MM.1S (cell line): ENCODE results near the gene C1orf21.

Experiments
- DNase-seq: peaks from one replicate; pipeline ENCODE4 v3.0.0-alpha.2; 2015
- H2AFZ ChIP-seq: fragments of 300-600 bp; sonication (generic); 2 replicates; pipeline ENCODE4 v1.6.0; 2016; ENCODE audit warnings: antibody characterized with exemption, low read length
- H3F3A ChIP-seq: fragments of 300-600 bp; sonication (generic); 2 replicates; pipeline ENCODE4 v1.6.1; 2016; ENCODE audit warnings: mild to moderate bottlenecking, antibody characterized with exemption, low read length, moderate library complexity, mixed read lengths; ENCODE audit not compliant: insufficient read depth
- H3K27ac ChIP-seq: fragments of 300-600 bp; sonication (generic); 2 replicates; pipeline ENCODE4 v1.5.1; 2016; ENCODE audit warnings: mild to moderate bottlenecking, low read length
- H3K27me3 ChIP-seq: fragments of 300-600 bp; sonication (generic); replicated peaks from 2 replicates; pipeline ENCODE4 v1.6.0; 2016; ENCODE audit warnings: low read length; ENCODE audit not compliant: insufficient read depth
- H3K36me3 ChIP-seq: fragments of 300-600 bp; sonication (generic); replicated peaks from 2 replicates; pipeline ENCODE4 v1.6.1; 2016; ENCODE audit warnings: mild to moderate bottlenecking, low read length, mixed read lengths; ENCODE audit not compliant: insufficient read depth
- H3K4me1 ChIP-seq: fragments of 300-600 bp; sonication (generic); 2 replicates; pipeline ENCODE4 v1.6.1; 2016; ENCODE audit warnings: low read length, mixed read lengths
- H3K4me2 ChIP-seq: fragments of 300-600 bp; sonication (generic); 2 replicates; pipeline ENCODE4 v1.6.0; 2016; ENCODE audit warnings: low read depth, low read length
- H3K4me3 ChIP-seq: fragments of 300-600 bp; sonication (generic); 2 replicates; pipeline ENCODE4 v1.5.1; 2016; ENCODE audit warnings: low read length, mixed read lengths
- H3K79me2 ChIP-seq: fragments of 300-600 bp; sonication (generic); 2 replicates; pipeline ENCODE4 v1.6.1; 2016; ENCODE audit warnings: mixed run types, low read length, mixed read lengths
- H3K9ac ChIP-seq: fragments of 300-600 bp; sonication (generic); 2 replicates; pipeline ENCODE4 v1.6.1; 2016; ENCODE audit warnings: low read length, mixed read lengths
- H3K9me2 ChIP-seq: fragments of 300-600 bp; sonication (generic); replicated peaks from 2 replicates; pipeline ENCODE4 v1.6.1; 2016; ENCODE audit warnings: mild to moderate bottlenecking, low read length, mixed read lengths; ENCODE audit not compliant: insufficient read depth
- H3K9me3 ChIP-seq: fragments of 300-600 bp; sonication (generic); replicated peaks from 2 replicates; pipeline ENCODE4 v1.6.1; 2016; ENCODE audit warnings: mild to moderate bottlenecking, low read length, mixed read lengths; ENCODE audit not compliant: insufficient read depth
- H4K20me1 ChIP-seq: fragments of 300-600 bp; sonication (generic); 2 replicates; pipeline ENCODE4 v1.6.1; 2016; ENCODE audit warnings: mild to moderate bottlenecking, low read length, moderate library complexity, mixed read lengths; ENCODE audit not compliant: insufficient read depth
- EZH2 ChIP-seq: fragments of 300-600 bp; sonication (generic); optimal IDR thresholded peaks from 2 replicates; pipeline ENCODE3; 2017; ENCODE audit warnings: low read depth, mild to moderate bottlenecking, antibody characterized with exemption, low read length, mixed read lengths
- EZH2phosphoT487 ChIP-seq: fragments of 300-600 bp; sonication (generic); IDR thresholded peaks from 2 replicates; pipeline ENCODE4 v1.6.1; 2018; ENCODE audit warnings: antibody characterized with exemption, low read length
- TF ChIP-seq, protein P1 (sequence below): fragments of 300-600 bp; sonication (generic); IDR thresholded peaks from 2 replicates; pipeline ENCODE4 v1.5.1; 2016; ENCODE audit warnings: antibody characterized with exemption, low read length, mixed read lengths

Gene C1orf21

GRCh38 chr1:184639205-184639604, 252.4 kb downstream of the C1orf21 start:
- Histone ChIP-seq H3K4me3 (no peak overlapping the region), H3K4me2 (no peak overlapping the region), H3K9me2 (no peaks in the 10 kb centered on the region), H3K79me2 (no peaks in the 10 kb centered on the region), H3K9me3 (no peaks in the 10 kb centered on the region), H3F3A (no peaks in the 10 kb centered on the region), H3K9ac (no peak overlapping the region), H2AFZ (no peak overlapping the region), H3K4me1 (no peaks in the 10 kb centered on the region), H3K36me3 (no peaks in the 10 kb centered on the region), H3K27ac (no peak overlapping the region), H4K20me1 (no peaks in the 10 kb centered on the region), H3K27me3 (no peaks in the 10 kb centered on the region)
- no peak for DNase-seq
- no peak for TF ChIP-seq EZH2phosphoT487
- TF ChIP-seq, protein P1, sequence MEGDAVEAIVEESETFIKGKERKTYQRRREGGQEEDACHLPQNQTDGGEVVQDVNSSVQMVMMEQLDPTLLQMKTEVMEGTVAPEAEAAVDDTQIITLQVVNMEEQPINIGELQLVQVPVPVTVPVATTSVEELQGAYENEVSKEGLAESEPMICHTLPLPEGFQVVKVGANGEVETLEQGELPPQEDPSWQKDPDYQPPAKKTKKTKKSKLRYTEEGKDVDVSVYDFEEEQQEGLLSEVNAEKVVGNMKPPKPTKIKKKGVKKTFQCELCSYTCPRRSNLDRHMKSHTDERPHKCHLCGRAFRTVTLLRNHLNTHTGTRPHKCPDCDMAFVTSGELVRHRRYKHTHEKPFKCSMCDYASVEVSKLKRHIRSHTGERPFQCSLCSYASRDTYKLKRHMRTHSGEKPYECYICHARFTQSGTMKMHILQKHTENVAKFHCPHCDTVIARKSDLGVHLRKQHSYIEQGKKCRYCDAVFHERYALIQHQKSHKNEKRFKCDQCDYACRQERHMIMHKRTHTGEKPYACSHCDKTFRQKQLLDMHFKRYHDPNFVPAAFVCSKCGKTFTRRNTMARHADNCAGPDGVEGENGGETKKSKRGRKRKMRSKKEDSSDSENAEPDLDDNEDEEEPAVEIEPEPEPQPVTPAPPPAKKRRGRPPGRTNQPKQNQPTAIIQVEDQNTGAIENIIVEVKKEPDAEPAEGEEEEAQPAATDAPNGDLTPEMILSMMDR: no peak
- TF ChIP-seq EZH2: no peak

- H3F3A ChIP-seq: no peaks in the 10 kb centered on the region
- H3K4me3 ChIP-seq: no peak overlapping the region
- H3K27me3 ChIP-seq: no peaks in the 10 kb centered on the region
- H3K36me3 ChIP-seq: no peaks in the 10 kb centered on the region
- no peak overlapping the region for H3K9ac ChIP-seq
- H4K20me1 ChIP-seq: no peaks in the 10 kb centered on the region
- H3K4me2 ChIP-seq: no peak overlapping the region
- H3K79me2 ChIP-seq: no peaks in the 10 kb centered on the region
- H3K27ac ChIP-seq: no peak overlapping the region
- DNase-seq: no peak
- H3K9me2 ChIP-seq: no peaks in the 10 kb centered on the region
- H2AFZ ChIP-seq: no peak overlapping the region
- no peaks in the 10 kb centered on the region for H3K4me1 ChIP-seq
- no peak for TF ChIP-seq EZH2
- TF ChIP-seq EZH2phosphoT487: no peak
- TF ChIP-seq, protein P1: no peak
- H3K9me3 ChIP-seq: no peaks in the 10 kb centered on the region
Measured at GRCh38 chr1:184640505-184640904, 253.7 kb downstream of the C1orf21 start.

GRCh38 chr1:184641894-184642293, 255.1 kb downstream of the C1orf21 start:
- H2AFZ ChIP-seq: no peak overlapping the region
- H3K27ac ChIP-seq: no peak overlapping the region
- no peak overlapping the region for H3K4me3 ChIP-seq
- H3K9me2 ChIP-seq: no peaks in the 10 kb centered on the region
- H4K20me1 ChIP-seq: no peaks in the 10 kb centered on the region
- no peaks in the 10 kb centered on the region for H3K27me3 ChIP-seq
- no peaks in the 10 kb centered on the region for H3F3A ChIP-seq
- TF ChIP-seq, protein P1: no peak
- TF ChIP-seq EZH2 (no peak), EZH2phosphoT487 (no peak)
- no peak overlapping the region for H3K9ac ChIP-seq
- no peak for DNase-seq
- no peaks in the 10 kb centered on the region for H3K79me2 ChIP-seq
- H3K4me2 ChIP-seq: no peak overlapping the region
- H3K4me1 ChIP-seq: no peaks in the 10 kb centered on the region
- no peaks in the 10 kb centered on the region for H3K9me3 ChIP-seq
- no peaks in the 10 kb centered on the region for H3K36me3 ChIP-seq

- Histone ChIP-seq H3K4me2 (no peak overlapping the region), H4K20me1 (no peaks in the 10 kb centered on the region), H2AFZ (no peak overlapping the region), H3K4me1 (peaks cover 17% of the 10 kb centered on the region), H3K9me2 (no peaks in the 10 kb centered on the region), H3K79me2 (no peaks in the 10 kb centered on the region), H3K27me3 (no peaks in the 10 kb centered on the region), H3K9me3 (no peaks in the 10 kb centered on the region), H3F3A (peaks cover 7% of the 10 kb centered on the region), H3K9ac (no peak overlapping the region), H3K27ac (no peak overlapping the region), H3K36me3 (no peaks in the 10 kb centered on the region), H3K4me3 (no peak overlapping the region)
- TF ChIP-seq EZH2 (no peak), EZH2phosphoT487 (no peak)
- TF ChIP-seq, protein P1: no peak
- no peak for DNase-seq
Measured at GRCh38 chr1:184643661-184644060, 256.8 kb downstream of the C1orf21 start.
